Measurements from ENCODE around the gene UBE2H. TPM values are rescaled to one million over a fixed set of nuclear protein-coding genes. Genes with fewer than 3 reads are reported as not detected.

Gene UBE2H
- polyA plus RNA-seq, 1 of the 3 experiments (the other 2 are of a cell fraction): 129 TPM

DNA sequence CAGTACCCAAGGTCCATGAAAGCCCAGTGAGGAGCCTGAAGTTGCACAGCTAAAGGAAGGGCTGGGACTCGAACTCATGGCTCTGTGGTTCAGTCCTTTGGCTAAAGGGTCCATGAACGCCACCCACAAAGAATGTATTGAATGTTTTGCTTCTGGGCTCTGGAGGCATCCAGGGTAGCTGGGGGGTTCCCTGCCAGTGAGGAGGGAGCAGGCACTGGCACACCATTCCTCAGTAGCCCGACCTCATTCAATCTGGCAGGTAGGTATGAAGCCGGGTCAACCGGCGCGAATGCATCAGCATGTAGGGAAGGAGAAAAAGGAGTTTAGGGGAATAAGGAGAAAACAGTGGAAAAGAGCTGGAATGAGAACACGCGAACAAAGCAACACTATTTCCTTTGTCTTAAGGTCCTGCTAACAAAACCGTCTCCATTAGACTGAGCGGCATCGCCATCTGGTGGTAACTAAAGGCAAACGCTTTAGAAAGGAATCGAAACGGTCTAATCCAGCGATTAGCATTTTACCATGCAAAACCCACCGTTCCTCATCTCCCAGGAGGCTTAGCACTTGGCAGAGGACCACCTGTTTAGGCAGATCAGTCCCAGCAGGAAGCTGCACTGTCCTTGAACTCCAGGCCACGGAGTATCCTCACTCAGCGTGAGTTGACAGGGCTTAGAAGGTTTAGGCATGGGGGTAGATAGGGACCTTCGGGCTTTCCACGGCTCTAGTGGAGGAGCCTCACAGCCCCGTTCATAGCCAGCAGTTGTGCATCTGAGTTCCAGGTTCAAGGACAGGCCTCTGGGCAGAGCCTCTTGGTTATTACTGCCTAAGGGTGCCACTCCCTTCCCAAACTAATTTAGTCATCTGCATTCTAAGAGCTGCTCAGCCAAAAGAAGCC, 122.8 kb downstream of the UBE2H start:
- CTCF ChIA-PET: interaction anchor here (0.6 to 9.3 kb wide), 32 partner anchors 10 to 611 kb away, joined by 3 to 187 read pairs (median 3); partner anchors contain the start of gene NRF1
- peaks cover 9% of the 10 kb centered on the region; the same call in 1 of the 2 replicates for H3K79me2 ChIP-seq (ENCODE audit: insufficient read depth)
- H3K9ac ChIP-seq: no peak overlapping the region
- H3F3A ChIP-seq (replicated peaks; ENCODE audit: insufficient read depth): peaks cover 50% of the 10 kb centered on the region
- no peaks in the 10 kb centered on the region for H3K9me2 ChIP-seq
- POLR2A ChIA-PET: no interaction called here
- H3K4me3 ChIP-seq (ENCODE audit: low read depth in 2 of 2, low read length in 1 of 2): peak overlapping the region in 1 of 2 experiments; percentile 29; a peak in 1 of 4 replicates
- peak overlapping the region; percentile 88 to 90; a peak in 3 of 4 replicates for H3K27ac ChIP-seq (ENCODE audit: low read depth in 2 of 2, low read length in 1 of 2)
- no peaks in the 10 kb centered on the region for H3K27me3 ChIP-seq (ENCODE audit: insufficient read depth)
- DNase-seq: peak; percentile 42
- H3K9me3 ChIP-seq: no peaks in the 10 kb centered on the region
- H3K36me3 ChIP-seq (replicated peaks in 1 of 2; ENCODE audit: control insufficient read depth in 1 of 2, insufficient read depth in 2 of 2, low read length in 1 of 2): peaks cover 30 to 36% of the 10 kb centered on the region in 2 experiments
- TF ChIP-seq POLR2AphosphoS5 (IDR thresholded peaks at IDR 0.05; ENCODE audit: low read depth, low read length): peak; percentile 14; the same call in 1 of the 2 replicates
- TF ChIP-seq, protein P1, sequence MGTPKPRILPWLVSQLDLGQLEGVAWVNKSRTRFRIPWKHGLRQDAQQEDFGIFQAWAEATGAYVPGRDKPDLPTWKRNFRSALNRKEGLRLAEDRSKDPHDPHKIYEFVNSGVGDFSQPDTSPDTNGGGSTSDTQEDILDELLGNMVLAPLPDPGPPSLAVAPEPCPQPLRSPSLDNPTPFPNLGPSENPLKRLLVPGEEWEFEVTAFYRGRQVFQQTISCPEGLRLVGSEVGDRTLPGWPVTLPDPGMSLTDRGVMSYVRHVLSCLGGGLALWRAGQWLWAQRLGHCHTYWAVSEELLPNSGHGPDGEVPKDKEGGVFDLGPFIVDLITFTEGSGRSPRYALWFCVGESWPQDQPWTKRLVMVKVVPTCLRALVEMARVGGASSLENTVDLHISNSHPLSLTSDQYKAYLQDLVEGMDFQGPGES (IDR thresholded peaks at IDR 0.05; ENCODE audit: low read depth, low read length): no peak
- TF ChIP-seq, protein P2, sequence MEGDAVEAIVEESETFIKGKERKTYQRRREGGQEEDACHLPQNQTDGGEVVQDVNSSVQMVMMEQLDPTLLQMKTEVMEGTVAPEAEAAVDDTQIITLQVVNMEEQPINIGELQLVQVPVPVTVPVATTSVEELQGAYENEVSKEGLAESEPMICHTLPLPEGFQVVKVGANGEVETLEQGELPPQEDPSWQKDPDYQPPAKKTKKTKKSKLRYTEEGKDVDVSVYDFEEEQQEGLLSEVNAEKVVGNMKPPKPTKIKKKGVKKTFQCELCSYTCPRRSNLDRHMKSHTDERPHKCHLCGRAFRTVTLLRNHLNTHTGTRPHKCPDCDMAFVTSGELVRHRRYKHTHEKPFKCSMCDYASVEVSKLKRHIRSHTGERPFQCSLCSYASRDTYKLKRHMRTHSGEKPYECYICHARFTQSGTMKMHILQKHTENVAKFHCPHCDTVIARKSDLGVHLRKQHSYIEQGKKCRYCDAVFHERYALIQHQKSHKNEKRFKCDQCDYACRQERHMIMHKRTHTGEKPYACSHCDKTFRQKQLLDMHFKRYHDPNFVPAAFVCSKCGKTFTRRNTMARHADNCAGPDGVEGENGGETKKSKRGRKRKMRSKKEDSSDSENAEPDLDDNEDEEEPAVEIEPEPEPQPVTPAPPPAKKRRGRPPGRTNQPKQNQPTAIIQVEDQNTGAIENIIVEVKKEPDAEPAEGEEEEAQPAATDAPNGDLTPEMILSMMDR (IDR thresholded peaks at IDR 0.05): peak; percentile 64
- TF ChIP-seq SMC3 (IDR thresholded peaks at IDR 0.05; ENCODE audit: low read depth, low read length): peak; percentile 45; the same call in 1 of the 2 replicates
- no peak for TF ChIP-seq EP300 (IDR thresholded peaks at IDR 0.05; ENCODE audit: borderline replicate concordance in 1 of 2, low read depth in 1 of 2, low read length in 1 of 2)
- TF ChIP-seq RAD21 (IDR thresholded peaks at IDR 0.05; ENCODE audit: low read length): peak; percentile 65
- WGBS (ENCODE audit: low lambda C conversion rate): 80% methylated on average over 20 of the region's 22 CpGs
- no peaks in the 10 kb centered on the region for H4K20me1 ChIP-seq (ENCODE audit: insufficient read depth)
- peaks cover 38 to 41% of the 10 kb centered on the region in 2 experiments for H3K4me1 ChIP-seq (ENCODE audit: control insufficient read depth in 1 of 2, insufficient read depth in 2 of 2, low read depth in 1 of 2, low read length in 1 of 2)
- no peak overlapping the region for H2AFZ ChIP-seq (ENCODE audit: low read depth)
- H3K4me2 ChIP-seq: no peak overlapping the region

DNA sequence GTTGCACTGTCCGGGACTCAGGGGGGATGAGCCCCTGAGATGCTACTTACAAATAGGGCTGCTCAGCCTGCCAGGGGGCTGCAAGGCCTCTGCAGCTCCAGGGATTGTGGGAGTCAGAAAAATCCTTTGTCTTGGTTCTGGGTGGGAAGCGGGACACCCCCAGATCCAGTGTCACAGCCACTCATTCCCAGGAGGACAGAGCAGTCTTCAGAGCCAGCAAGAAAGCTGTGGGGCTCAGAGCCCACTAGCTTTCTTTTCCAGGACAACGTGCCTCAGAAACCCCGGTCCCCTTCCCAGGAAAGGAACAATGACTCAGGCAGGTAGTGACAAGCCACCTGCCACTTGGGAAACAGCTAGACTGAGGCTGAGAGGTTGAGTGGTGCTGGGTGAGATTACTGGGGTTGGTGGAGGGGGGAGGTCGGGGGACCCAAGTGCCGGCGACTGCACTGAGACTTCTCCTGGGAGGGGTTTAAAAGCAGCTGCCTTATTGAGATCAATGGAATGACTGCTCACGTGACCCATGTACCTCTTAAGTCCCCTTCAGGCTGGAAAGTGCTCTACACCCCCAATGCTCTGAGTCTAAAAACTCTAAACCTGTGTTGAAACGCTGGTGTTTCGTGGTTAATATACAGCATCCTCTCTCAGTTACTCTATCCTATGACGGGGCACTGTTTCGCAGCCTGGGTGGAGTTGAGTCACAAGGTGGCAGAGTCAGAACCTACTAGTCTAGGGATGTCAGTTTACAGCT, 123.6 kb downstream of the UBE2H start:
- no peak overlapping the region for H3K9ac ChIP-seq
- peaks cover 9% of the 10 kb centered on the region; the same call in 1 of the 2 replicates for H3K79me2 ChIP-seq (ENCODE audit: insufficient read depth)
- CTCF ChIA-PET: interaction anchor here (0.6 to 9.3 kb wide), 25 partner anchors 9 to 305 kb away, joined by 3 to 187 read pairs (median 3); no protein-coding TSS in a partner anchor
- no peak overlapping the region for H3K4me2 ChIP-seq
- H3K9me3 ChIP-seq: no peaks in the 10 kb centered on the region
- no peaks in the 10 kb centered on the region for H3K9me2 ChIP-seq
- H3K27me3 ChIP-seq (ENCODE audit: insufficient read depth): no peaks in the 10 kb centered on the region
- DNase-seq: no peak
- peaks cover 52% of the 10 kb centered on the region for H3F3A ChIP-seq (replicated peaks; ENCODE audit: insufficient read depth)
- H2AFZ ChIP-seq (ENCODE audit: low read depth): no peak overlapping the region
- POLR2A ChIA-PET: no interaction called here
- TF ChIP-seq POLR2AphosphoS5 (IDR thresholded peaks at IDR 0.05; ENCODE audit: low read depth, low read length): peak; percentile 9; the same call in 1 of the 2 replicates
- TF ChIP-seq SMC3 (IDR thresholded peaks at IDR 0.05; ENCODE audit: low read depth, low read length): no peak
- TF ChIP-seq, protein P3, sequence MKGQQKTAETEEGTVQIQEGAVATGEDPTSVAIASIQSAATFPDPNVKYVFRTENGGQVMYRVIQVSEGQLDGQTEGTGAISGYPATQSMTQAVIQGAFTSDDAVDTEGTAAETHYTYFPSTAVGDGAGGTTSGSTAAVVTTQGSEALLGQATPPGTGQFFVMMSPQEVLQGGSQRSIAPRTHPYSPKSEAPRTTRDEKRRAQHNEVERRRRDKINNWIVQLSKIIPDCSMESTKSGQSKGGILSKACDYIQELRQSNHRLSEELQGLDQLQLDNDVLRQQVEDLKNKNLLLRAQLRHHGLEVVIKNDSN (IDR thresholded peaks at IDR 0.05; ENCODE audit: borderline replicate concordance, low read depth): no peak
- H3K4me3 ChIP-seq (ENCODE audit: low read depth in 2 of 2, low read length in 1 of 2): no peak overlapping the region
- H3K36me3 ChIP-seq (replicated peaks in 1 of 2; ENCODE audit: control insufficient read depth in 1 of 2, insufficient read depth in 2 of 2, low read length in 1 of 2): peaks cover 21 to 32% of the 10 kb centered on the region in 2 experiments
- no peak overlapping the region for H3K27ac ChIP-seq (ENCODE audit: low read depth in 2 of 2, low read length in 1 of 2)
- WGBS (ENCODE audit: low lambda C conversion rate): 94% methylated on average over 12 of the region's 12 CpGs
- peaks cover 36 to 38% of the 10 kb centered on the region in 2 experiments for H3K4me1 ChIP-seq (ENCODE audit: control insufficient read depth in 1 of 2, insufficient read depth in 2 of 2, low read depth in 1 of 2, low read length in 1 of 2)
- no peaks in the 10 kb centered on the region for H4K20me1 ChIP-seq (ENCODE audit: insufficient read depth)

All from SK-N-SH (cell line).